ENCODE data around the gene TPCN1.

The TPCN1 gene

DNA sequence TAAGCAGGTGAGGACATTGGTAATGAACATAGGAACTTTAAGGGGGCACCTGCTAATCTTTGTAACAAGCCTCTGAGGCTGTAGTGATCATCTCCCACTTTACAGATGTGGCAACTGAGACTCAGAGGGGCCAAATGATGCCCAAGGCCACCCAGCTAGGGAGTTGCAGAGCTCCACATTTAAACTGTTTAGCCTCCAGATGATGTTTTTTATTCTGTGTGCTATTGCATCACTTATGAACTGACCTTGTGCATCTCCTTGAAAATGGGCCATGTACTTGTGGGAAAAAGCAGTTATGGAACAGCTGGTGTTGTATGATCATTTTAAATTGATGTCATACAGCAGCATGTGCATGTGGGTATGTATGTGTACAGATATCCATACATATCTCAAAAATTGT, 41.4 kb downstream of the TPCN1 start:
- no peak for DNase-seq (ENCODE audit: low read depth)

- no peak for DNase-seq (ENCODE audit: low read depth)
Observed at GRCh38 chr12:113263431-113263963, 42.2 kb downstream of the TPCN1 start.

DNA sequence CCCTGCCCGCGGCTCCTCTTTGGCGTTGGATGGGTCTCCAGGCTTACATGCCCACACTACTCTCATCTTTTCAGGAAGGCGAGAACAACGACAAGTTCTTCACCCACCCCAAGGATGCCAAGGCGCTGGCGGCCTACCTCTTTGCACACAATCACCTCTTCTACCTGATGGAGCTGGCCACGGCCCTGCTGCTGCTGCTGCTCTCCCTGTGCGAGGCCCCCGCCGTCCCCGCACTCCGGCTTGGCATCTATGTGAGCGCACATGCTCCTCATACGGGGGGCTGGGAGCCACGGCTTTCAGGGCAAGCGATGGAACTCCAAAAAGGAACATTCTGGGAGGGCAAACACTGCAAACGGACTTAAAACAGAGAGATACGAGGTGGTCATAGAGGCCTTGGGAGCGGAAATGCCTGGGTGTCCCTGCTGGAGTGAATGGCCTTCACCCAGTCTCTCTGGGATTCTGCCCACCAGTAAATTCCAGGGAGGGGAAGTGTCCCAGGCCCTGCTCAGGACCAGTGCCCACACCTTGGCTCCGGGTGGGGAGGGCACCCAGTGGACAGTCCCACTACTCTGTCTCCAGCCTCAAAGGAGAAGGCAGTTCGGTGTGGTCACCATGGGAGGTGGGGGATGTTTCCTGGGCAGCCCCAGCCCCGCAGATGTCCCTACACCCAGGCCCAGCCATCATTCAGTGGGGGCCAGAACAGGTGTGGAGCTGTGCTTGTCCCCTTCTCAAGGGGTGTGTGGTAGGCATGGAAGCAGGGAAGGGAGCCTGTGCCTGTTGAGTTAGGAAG, 45.0 kb downstream of the TPCN1 start:
- DNase-seq (ENCODE audit: low read depth) = no peak

- no peak for DNase-seq (ENCODE audit: low read depth)
Observed at GRCh38 chr12:113267621-113268020, 46.4 kb downstream of the TPCN1 start.

GRCh38 chr12:113268136-113268535, 46.9 kb downstream of the TPCN1 start:
- DNase-seq (ENCODE audit: low read depth) = no peak

GRCh38 chr12:113268621-113269020, 47.4 kb downstream of the TPCN1 start:
- DNase-seq (ENCODE audit: low read depth) = no peak

GRCh38 chr12:113269257-113269943, 48.1 kb downstream of the TPCN1 start:
- no peak for DNase-seq (ENCODE audit: low read depth)

GRCh38 chr12:113270709-113271009, 49.4 kb downstream of the TPCN1 start:
- no peak for DNase-seq (ENCODE audit: low read depth)

GRCh38 chr12:113271466-113271852, 50.2 kb downstream of the TPCN1 start:
- DNase-seq (ENCODE audit: low read depth) = no peak

GRCh38 chr12:113271853-113272561, 50.7 kb downstream of the TPCN1 start:
- DNase-seq (ENCODE audit: low read depth) = no peak

GRCh38 chr12:113273053-113273725, 51.9 kb downstream of the TPCN1 start:
- no peak for DNase-seq (ENCODE audit: low read depth)

GRCh38 chr12:113274848-113275247, 53.6 kb downstream of the TPCN1 start:
- DNase-seq (ENCODE audit: low read depth) = no peak

DNA sequence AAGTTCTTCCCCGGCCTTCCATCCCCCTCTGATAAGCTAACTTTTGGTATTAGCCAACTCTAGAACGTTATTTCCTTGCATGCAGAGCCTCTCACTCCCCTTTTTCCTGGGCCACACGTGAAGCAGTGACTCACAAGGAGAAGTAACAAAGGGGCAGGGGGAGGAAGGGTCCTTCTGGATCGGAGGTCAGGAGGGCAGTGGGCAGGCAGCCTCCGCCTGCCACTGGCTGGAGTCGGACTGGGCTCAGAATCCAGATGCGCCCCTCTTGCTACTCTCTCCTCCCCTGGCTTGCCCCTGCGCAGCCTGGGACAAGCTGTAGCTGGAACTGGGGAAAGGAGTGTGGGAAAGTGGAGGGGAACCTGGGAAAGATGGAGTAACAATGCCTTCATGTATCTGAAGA, 55.0 kb downstream of the TPCN1 start:
- no peak for DNase-seq (ENCODE audit: low read depth)

- DNase-seq (ENCODE audit: low read depth) = no peak
Observed at GRCh38 chr12:113276946-113277500, 55.8 kb downstream of the TPCN1 start.

DNA sequence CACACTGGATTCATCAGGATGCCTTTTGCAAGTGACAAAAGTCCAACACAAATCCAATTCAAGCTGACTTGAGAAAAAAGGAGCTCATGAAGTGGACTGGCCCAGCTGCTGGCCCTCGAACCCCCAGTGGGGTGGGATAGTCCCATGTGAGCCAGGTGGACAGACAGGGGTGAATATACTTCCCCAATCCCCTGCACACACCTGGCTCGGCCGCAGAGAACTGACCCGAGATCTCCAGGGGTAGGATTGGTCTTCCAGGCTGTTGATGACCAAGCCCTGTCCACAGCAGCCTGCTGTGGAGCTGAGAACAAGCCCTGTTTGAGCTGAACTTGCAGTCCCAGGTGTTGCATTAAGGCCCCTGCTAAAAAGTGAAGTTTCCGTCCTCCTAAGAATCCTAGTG, 56.2 kb downstream of the TPCN1 start:
- DNase-seq (ENCODE audit: low read depth) = no peak

- DNase-seq (ENCODE audit: low read depth) = no peak
Observed at GRCh38 chr12:113278141-113278540, 56.9 kb downstream of the TPCN1 start.

GRCh38 chr12:113278633-113279032, 57.4 kb downstream of the TPCN1 start:
- DNase-seq (ENCODE audit: low read depth) = no peak

GRCh38 chr12:113284751-113285150, 63.5 kb downstream of the TPCN1 start:
- no peak for DNase-seq (ENCODE audit: low read depth)

- no peak for DNase-seq (ENCODE audit: low read depth)
Observed at GRCh38 chr12:113285679-113286610, 64.7 kb downstream of the TPCN1 start.

- no peak for DNase-seq (ENCODE audit: low read depth)
Observed at GRCh38 chr12:113286712-113287111, 65.4 kb downstream of the TPCN1 start.

Data from activated T-helper 9 cell treated with anti-CD3 and anti-CD28 coated beads, Interleukin-2, amount 50 U/mL, for 16 hours (primary cell).